ENCODE results near the gene PDE8A.

Gene PDE8A

DNA sequence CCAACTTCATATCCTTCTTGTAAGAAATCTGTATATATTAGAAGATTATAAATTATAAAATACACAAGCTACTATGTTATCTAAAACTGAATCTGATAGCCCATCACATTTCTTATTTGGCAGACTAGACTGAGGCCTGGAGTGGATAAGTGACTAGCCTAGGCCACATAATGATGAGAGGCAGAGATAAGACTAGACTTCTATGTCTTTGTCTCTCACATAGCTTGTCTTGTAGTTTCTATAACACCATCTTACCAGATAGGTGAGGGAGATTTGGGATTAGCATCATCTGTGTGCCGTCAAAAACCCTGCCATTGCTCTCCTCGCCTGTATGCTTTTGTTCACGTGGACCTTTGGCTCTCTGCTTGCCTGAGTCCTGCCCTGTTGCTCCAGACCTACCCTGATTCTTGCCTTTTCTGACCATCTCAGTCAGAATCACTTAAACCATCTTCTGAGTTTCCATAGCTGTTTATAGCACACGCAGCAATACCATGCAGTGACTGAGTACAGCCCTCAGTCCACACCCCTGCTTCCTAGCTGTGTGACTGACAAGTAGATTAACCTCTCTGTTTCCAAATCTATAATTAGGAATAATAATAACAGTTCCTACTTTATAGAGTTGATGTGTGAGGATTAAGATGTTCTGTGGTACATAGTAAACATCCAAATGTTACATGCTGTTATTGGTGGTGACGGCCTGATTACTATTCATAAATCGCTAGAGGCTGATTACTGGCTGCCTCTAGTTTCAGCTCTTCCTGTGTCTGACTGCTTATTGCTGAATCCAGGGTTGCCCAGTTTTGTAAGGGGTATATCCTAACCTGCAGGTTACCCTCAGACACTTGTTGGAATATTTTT is 49.7 kb downstream of the PDE8A start:
- Histone ChIP-seq H3K4me1 (ENCODE audit: control insufficient read depth, low read depth, low read length) (peaks cover 22% of the 10 kb centered on the region), H3K27ac (ENCODE audit: low read length) (no peak overlapping the region), H3K9ac (ENCODE audit: low read length) (no peak overlapping the region), H3K4me3 (ENCODE audit: low read length) (no peak overlapping the region), H3K36me3 (ENCODE audit: control insufficient read depth, low read depth, low read length) (no peaks in the 10 kb centered on the region), H3K27me3 (ENCODE audit: control insufficient read depth, insufficient read depth, low read length) (no peaks in the 10 kb centered on the region), H3K9me3 (ENCODE audit: control insufficient read depth, low read depth, low read length) (no peaks in the 10 kb centered on the region)

DNA sequence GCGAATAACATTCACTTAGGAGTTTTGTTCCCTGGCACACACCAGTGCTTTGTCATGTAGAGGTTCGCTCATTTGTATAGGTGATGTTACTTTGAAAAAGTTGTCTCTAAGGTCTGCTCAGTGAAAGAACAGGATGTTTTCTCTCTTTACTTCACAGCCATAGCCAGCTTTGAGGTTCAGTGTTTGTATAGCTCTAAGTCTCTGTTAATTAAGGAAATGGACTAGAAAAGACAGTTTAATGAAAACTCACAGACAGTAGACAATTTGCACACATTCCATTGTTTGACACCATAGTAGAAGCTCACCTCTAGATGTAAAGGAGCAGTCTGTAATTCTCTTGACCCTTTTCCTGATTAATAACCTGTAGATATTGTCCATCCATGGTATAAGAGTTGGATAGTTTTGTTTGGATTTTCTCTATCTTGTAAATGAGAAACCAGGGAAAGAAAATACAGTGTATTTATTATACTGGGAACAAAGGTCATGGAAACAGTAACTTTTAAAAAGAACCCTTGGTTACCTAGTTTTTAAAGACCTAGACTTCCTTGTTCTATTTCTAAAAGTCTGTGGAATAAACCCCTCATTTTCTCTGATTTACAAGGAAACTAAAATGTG is 50.4 kb downstream of the PDE8A start:
- H3K27me3 ChIP-seq (ENCODE audit: control insufficient read depth, insufficient read depth, low read length), result no peaks in the 10 kb centered on the region
- no peaks in the 10 kb centered on the region for H3K36me3 ChIP-seq (ENCODE audit: control insufficient read depth, low read depth, low read length)
- H3K9me3 ChIP-seq (ENCODE audit: control insufficient read depth, low read depth, low read length), result no peaks in the 10 kb centered on the region
- H3K27ac ChIP-seq (ENCODE audit: low read length), result no peak overlapping the region
- peaks cover 22% of the 10 kb centered on the region for H3K4me1 ChIP-seq (ENCODE audit: control insufficient read depth, low read depth, low read length)
- no peak overlapping the region for H3K4me3 ChIP-seq (ENCODE audit: low read length)
- H3K9ac ChIP-seq (ENCODE audit: low read length), result no peak overlapping the region

DNA sequence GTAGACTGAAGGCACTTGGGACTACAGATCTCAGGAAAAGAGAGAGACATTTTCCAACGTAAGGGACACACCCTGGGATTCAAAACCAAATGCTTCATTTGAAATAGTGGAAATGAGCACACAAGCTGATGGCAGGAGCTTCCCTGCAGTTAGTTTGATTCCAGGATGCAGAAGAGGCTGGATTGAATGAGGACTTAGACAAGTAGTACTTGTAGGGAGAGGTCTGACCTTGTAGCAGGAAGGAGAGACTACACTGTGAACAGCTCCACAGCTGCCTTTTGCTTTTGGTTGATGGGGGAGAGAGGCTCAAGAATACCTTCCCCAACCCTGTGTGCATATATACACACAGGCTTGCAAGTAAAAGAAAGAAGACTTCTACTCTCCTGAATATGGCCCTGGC is 51.5 kb downstream of the PDE8A start:
- H3K4me1 ChIP-seq (ENCODE audit: control insufficient read depth, low read depth, low read length), result peaks cover 22% of the 10 kb centered on the region
- H3K4me3 ChIP-seq (ENCODE audit: low read length), result no peak overlapping the region
- H3K27ac ChIP-seq (ENCODE audit: low read length), result no peak overlapping the region

DNA sequence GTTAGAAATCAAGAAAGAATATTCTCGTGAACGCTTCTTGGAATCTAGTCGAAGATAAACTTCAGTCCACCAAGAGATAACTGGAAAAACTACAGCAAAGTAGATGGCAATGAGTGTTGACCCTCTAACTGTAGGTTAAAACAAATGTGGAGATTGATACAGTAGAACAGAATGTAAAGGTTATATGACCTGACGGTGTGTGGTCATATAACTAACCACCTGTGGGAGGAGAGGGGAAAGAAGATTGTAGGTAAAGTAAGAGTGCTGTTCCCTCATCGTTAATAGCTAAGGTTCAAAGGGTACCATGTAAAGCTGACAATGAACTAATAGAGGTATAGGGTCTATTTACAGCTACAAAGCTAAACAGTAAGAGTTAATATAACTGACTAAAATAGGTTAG is 52.6 kb downstream of the PDE8A start:
- H3K4me1 ChIP-seq (ENCODE audit: control insufficient read depth, low read depth, low read length), result peaks cover 18% of the 10 kb centered on the region
- no peaks in the 10 kb centered on the region for H3K27me3 ChIP-seq (ENCODE audit: control insufficient read depth, insufficient read depth, low read length)
- no peak overlapping the region for H3K27ac ChIP-seq (ENCODE audit: low read length)
- no peaks in the 10 kb centered on the region for H3K36me3 ChIP-seq (ENCODE audit: control insufficient read depth, low read depth, low read length)
- no peaks in the 10 kb centered on the region for H3K9me3 ChIP-seq (ENCODE audit: control insufficient read depth, low read depth, low read length)
- H3K4me3 ChIP-seq (ENCODE audit: low read length), result no peak overlapping the region
- H3K9ac ChIP-seq (ENCODE audit: low read length), result no peak overlapping the region

More for the DNA sequence above, 51.5 kb downstream of the PDE8A start:
- no peaks in the 10 kb centered on the region for H3K36me3 ChIP-seq (ENCODE audit: control insufficient read depth, low read depth, low read length)
- no peaks in the 10 kb centered on the region for H3K27me3 ChIP-seq (ENCODE audit: control insufficient read depth, insufficient read depth, low read length)
- H3K9ac ChIP-seq (ENCODE audit: low read length), result no peak overlapping the region
- H3K9me3 ChIP-seq (ENCODE audit: control insufficient read depth, low read depth, low read length), result no peaks in the 10 kb centered on the region

DNA sequence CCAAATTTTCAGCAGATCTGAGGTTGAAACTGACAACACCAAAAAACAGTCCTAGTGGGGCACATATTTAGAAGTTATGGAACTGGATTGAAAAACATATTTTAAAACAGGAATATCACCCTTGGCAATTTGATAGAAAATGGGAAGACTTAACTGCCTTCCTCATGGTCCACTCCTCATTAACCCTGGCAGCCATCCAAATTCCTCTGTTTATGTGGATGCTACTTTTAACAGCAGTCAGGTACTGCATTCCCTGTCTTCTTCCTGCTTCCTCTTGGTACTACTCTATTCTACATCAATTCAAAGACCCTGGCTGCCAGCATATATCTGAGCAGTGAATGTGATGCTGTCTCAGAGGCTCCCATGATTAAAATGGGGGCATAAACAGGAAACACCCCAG is 54.3 kb downstream of the PDE8A start:
- Histone ChIP-seq H3K27me3 (ENCODE audit: control insufficient read depth, insufficient read depth, low read length) (no peaks in the 10 kb centered on the region), H3K9ac (ENCODE audit: low read length) (no peak overlapping the region), H3K27ac (ENCODE audit: low read length) (no peak overlapping the region), H3K4me1 (ENCODE audit: control insufficient read depth, low read depth, low read length) (peaks cover 18% of the 10 kb centered on the region), H3K36me3 (ENCODE audit: control insufficient read depth, low read depth, low read length) (no peaks in the 10 kb centered on the region), H3K4me3 (ENCODE audit: low read length) (no peak overlapping the region), H3K9me3 (ENCODE audit: control insufficient read depth, low read depth, low read length) (no peaks in the 10 kb centered on the region)

DNA sequence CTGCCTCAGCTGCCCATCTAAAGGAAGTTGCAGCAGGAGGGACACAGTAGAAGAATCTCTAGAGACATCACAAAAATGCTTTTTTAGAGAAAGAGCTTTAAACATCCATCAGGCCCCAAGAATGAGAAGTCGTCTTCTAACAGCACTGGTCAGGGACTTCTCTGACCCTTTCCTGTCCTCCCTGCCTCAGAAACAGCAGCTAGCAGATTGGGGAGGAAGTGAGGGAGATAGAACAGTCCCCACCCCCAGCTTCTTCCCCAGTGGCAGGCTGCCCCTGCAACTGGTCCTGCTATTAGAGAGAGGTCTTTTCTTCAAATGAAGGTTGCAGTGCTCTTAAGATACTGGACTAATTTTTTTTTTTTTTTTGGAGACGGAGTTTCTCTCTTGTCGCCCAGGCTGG is 55.1 kb downstream of the PDE8A start:
- Histone ChIP-seq H3K27ac (ENCODE audit: low read length) (no peak overlapping the region), H3K27me3 (ENCODE audit: control insufficient read depth, insufficient read depth, low read length) (no peaks in the 10 kb centered on the region), H3K4me3 (ENCODE audit: low read length) (no peak overlapping the region), H3K4me1 (ENCODE audit: control insufficient read depth, low read depth, low read length) (peaks cover 13% of the 10 kb centered on the region), H3K9me3 (ENCODE audit: control insufficient read depth, low read depth, low read length) (no peaks in the 10 kb centered on the region), H3K36me3 (ENCODE audit: control insufficient read depth, low read depth, low read length) (no peaks in the 10 kb centered on the region), H3K9ac (ENCODE audit: low read length) (no peak overlapping the region)

DNA sequence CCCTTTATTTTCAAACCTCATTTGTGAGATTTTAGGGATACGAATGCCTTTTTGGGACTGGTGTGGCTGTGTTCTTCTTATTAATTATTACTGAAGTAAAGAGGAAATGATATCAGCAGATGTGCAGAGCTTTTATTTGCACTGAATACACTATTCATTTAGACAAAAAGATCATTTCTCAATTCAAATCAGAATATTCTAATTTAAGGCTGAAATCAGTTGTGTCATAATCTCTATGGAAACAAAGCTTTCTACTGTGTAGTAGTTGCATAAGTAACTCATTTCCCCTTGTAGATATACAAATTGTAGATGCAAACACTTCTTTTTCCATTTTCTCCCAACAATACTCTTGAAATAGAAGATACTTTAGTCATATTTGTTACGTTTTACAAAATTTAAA is 56.0 kb downstream of the PDE8A start:
- H3K27ac ChIP-seq (ENCODE audit: low read length), result no peak overlapping the region

DNA sequence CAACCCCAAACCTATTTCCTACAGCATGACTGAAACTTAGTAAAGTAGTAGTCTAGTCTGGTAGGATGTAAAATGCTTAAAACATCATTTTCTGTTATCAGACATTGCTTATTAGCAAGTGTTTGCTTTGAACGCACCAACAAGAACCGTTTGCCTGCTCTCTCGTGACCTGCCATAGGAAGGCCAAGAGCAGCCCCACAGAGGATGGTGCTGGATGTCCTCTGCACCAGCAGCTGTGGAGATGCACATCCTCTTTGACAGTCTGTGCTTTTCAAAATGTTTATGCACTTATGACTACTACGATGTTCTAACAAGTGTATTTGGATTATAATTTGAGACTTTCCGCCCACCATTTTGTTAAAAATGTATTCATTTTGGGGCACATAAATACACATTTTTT is 59.6 kb downstream of the PDE8A start:
- H3K9ac ChIP-seq (ENCODE audit: low read length), result no peak overlapping the region
- no peaks in the 10 kb centered on the region for H3K4me1 ChIP-seq (ENCODE audit: control insufficient read depth, low read depth, low read length)
- H3K36me3 ChIP-seq (ENCODE audit: control insufficient read depth, low read depth, low read length), result no peaks in the 10 kb centered on the region
- H3K4me3 ChIP-seq (ENCODE audit: low read length), result no peak overlapping the region
- H3K27me3 ChIP-seq (ENCODE audit: control insufficient read depth, insufficient read depth, low read length), result no peaks in the 10 kb centered on the region
- no peaks in the 10 kb centered on the region for H3K9me3 ChIP-seq (ENCODE audit: control insufficient read depth, low read depth, low read length)
- H3K27ac ChIP-seq (ENCODE audit: low read length), result no peak overlapping the region

More for the DNA sequence above, 56.0 kb downstream of the PDE8A start:
- no peak overlapping the region for H3K4me3 ChIP-seq (ENCODE audit: low read length)
- H3K4me1 ChIP-seq (ENCODE audit: control insufficient read depth, low read depth, low read length), result peaks cover 5% of the 10 kb centered on the region
- H3K9me3 ChIP-seq (ENCODE audit: control insufficient read depth, low read depth, low read length), result no peaks in the 10 kb centered on the region
- H3K27me3 ChIP-seq (ENCODE audit: control insufficient read depth, insufficient read depth, low read length), result no peaks in the 10 kb centered on the region
- no peaks in the 10 kb centered on the region for H3K36me3 ChIP-seq (ENCODE audit: control insufficient read depth, low read depth, low read length)
- H3K9ac ChIP-seq (ENCODE audit: low read length), result no peak overlapping the region

DNA sequence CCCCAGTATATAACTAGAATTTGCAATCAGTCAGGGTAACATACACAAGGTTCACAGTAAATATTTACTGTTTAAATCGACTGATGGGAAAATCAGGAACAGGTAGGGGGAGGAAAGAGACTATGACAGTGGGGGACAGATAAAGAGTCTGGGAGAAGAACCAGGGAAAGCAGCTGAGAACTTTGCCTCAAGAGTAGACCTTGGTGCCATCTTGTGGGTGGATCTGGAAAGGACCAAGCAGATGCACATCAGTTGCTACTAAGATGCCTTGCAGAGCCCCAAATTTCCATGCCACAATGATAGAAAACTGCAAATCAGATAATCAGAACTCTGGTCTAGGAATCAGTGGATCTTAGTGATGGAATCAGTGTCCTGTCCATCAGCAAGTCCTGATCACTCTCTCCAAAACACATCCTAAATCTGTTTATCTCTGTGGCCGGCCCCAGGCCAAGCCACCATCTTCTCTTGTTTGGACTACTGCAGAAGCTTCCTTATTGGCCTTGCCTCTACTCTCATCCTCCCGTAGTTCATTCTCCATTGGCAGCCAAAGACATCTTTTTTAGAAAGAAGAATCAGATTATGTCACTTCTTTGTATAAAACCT is 62.7 kb downstream of the PDE8A start:
- Histone ChIP-seq H3K36me3 (ENCODE audit: control insufficient read depth, low read depth, low read length) (no peaks in the 10 kb centered on the region), H3K9me3 (ENCODE audit: control insufficient read depth, low read depth, low read length) (no peaks in the 10 kb centered on the region), H3K4me3 (ENCODE audit: low read length) (no peak overlapping the region), H3K9ac (ENCODE audit: low read length) (no peak overlapping the region), H3K4me1 (ENCODE audit: control insufficient read depth, low read depth, low read length) (no peaks in the 10 kb centered on the region), H3K27me3 (ENCODE audit: control insufficient read depth, insufficient read depth, low read length) (no peaks in the 10 kb centered on the region), H3K27ac (ENCODE audit: low read length) (no peak overlapping the region)

DNA sequence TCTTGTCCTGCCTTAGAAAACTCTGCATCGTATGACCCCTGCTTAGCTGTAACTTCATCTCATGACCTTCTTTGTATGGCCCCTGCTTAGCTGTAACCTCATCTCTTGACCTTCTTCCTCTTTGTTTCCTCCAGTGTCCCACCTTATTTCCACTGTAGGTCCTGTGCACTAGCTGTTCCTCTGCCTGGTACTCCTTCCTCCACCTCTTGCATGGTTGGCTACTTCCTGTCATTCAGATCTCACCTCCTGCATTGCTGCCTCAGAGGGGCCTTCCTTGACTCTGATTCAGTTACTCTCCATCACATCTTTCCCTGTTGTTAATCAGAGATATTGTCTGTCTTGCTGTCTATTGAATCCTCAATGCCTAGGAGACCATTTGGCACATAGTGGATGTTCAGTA is 63.2 kb downstream of the PDE8A start:
- Histone ChIP-seq H3K27me3 (ENCODE audit: control insufficient read depth, insufficient read depth, low read length) (no peaks in the 10 kb centered on the region), H3K4me1 (ENCODE audit: control insufficient read depth, low read depth, low read length) (no peaks in the 10 kb centered on the region), H3K36me3 (ENCODE audit: control insufficient read depth, low read depth, low read length) (no peaks in the 10 kb centered on the region), H3K9ac (ENCODE audit: low read length) (no peak overlapping the region), H3K4me3 (ENCODE audit: low read length) (no peak overlapping the region), H3K9me3 (ENCODE audit: control insufficient read depth, low read depth, low read length) (no peaks in the 10 kb centered on the region), H3K27ac (ENCODE audit: low read length) (no peak overlapping the region)

DNA sequence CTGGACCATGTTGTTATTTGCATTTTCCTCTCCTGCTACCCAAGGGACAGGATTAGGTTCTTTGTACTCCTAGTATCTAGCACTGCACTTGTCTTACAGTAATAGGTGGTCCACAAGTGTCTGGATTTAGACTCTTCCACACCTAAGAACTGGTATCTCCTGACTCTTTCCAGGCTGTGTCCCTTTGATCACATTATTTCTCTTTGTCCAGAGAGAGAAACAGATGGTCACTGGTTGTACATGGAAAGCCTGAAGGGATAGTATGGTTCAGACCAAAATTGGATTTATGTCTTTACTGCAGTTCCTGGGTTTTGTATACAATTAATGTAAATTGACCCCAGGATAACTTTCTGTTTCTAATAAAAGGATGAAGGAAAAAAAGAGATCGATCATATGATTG is 64.0 kb downstream of the PDE8A start:
- Histone ChIP-seq H3K4me1 (ENCODE audit: control insufficient read depth, low read depth, low read length) (no peaks in the 10 kb centered on the region), H3K9ac (ENCODE audit: low read length) (no peak overlapping the region), H3K27ac (ENCODE audit: low read length) (no peak overlapping the region), H3K27me3 (ENCODE audit: control insufficient read depth, insufficient read depth, low read length) (no peaks in the 10 kb centered on the region), H3K9me3 (ENCODE audit: control insufficient read depth, low read depth, low read length) (no peaks in the 10 kb centered on the region), H3K36me3 (ENCODE audit: control insufficient read depth, low read depth, low read length) (no peaks in the 10 kb centered on the region), H3K4me3 (ENCODE audit: low read length) (no peak overlapping the region)
